Ectodermal cell (in vitro differentiated cells): ENCODE data around the gene KRTAP10-10.

Source experiments
- H3K27ac ChIP-seq: 2 replicates; pipeline ENCODE4 v1.7.0; 2013; ENCODE audit warnings: mild to moderate bottlenecking, low read depth, low read length; ENCODE audit not compliant: insufficient read depth, poor library complexity, severe bottlenecking
- H3K27me3 ChIP-seq: 2 replicates; pipeline ENCODE4 v1.7.0; 2013; ENCODE audit warnings: mild to moderate bottlenecking, low read length; ENCODE audit not compliant: insufficient read depth, control insufficient read depth, poor library complexity, severe bottlenecking
- H3K36me3 ChIP-seq: one replicate; pipeline ENCODE4 v1.7.0; 2013; ENCODE audit warnings: low read length; ENCODE audit not compliant: control insufficient read depth, insufficient read depth
- H3K4me1 ChIP-seq: one replicate; pipeline ENCODE4 v1.7.0; 2013; ENCODE audit warnings: low read length; ENCODE audit not compliant: control insufficient read depth, insufficient read depth
- H3K4me3 ChIP-seq: 2 replicates; pipeline ENCODE4 v1.7.0; 2013; ENCODE audit warnings: low read depth, low read length, control low read depth; ENCODE audit not compliant: insufficient read depth
- H3K9me3 ChIP-seq: 2 replicates; pipeline ENCODE4 v1.7.0; 2013; ENCODE audit warnings: mild to moderate bottlenecking, low read length, moderate library complexity; ENCODE audit not compliant: control insufficient read depth
- WGBS, 2 experiments: methylation state at CpG; one replicate each; pipeline ENCODE4 v1.1.7; 2013; ENCODE audit warnings: missing lambda C conversion rate in 2 of 2; 5-methylcytosine and 5-hydroxymethylcytosine counted together

Gene KRTAP10-10

GRCh38 chr21:44614161-44614631 lies 23.0 kb upstream of the KRTAP10-10 start:
- no peaks in the 10 kb centered on the region for H3K36me3 ChIP-seq
- WGBS, 2 experiments: 89 to 93% methylated on average over 20 of the region's 20 CpGs
- H3K4me1 ChIP-seq: no peaks in the 10 kb centered on the region
- H3K27me3 ChIP-seq: no peaks in the 10 kb centered on the region
- H3K27ac ChIP-seq: no peak overlapping the region
- peaks cover 2% of the 10 kb centered on the region for H3K9me3 ChIP-seq
- no peak overlapping the region for H3K4me3 ChIP-seq

GRCh38 chr21:44614961-44615391 lies 22.2 kb upstream of the KRTAP10-10 start:
- Histone ChIP-seq H3K36me3 (no peaks in the 10 kb centered on the region), H3K27ac (no peak overlapping the region), H3K4me1 (no peaks in the 10 kb centered on the region), H3K9me3 (peaks cover 2% of the 10 kb centered on the region), H3K4me3 (no peak overlapping the region), H3K27me3 (no peaks in the 10 kb centered on the region)
- WGBS, 2 experiments: 93 to 97% methylated on average over 28 of the region's 28 CpGs

- H3K4me1 ChIP-seq: no peaks in the 10 kb centered on the region
- 82 to 95% methylated on average over 6 of the region's 8 CpGs for WGBS, 2 experiments
- H3K4me3 ChIP-seq: no peak overlapping the region
- H3K27me3 ChIP-seq: no peaks in the 10 kb centered on the region
- H3K27ac ChIP-seq: no peak overlapping the region
- H3K36me3 ChIP-seq: no peaks in the 10 kb centered on the region
- H3K9me3 ChIP-seq: peaks cover 2% of the 10 kb centered on the region
Observed at GRCh38 chr21:44615466-44615865, 21.7 kb upstream of the KRTAP10-10 start.

- no peaks in the 10 kb centered on the region for H3K36me3 ChIP-seq
- peaks cover under 1% of the 10 kb centered on the region for H3K9me3 ChIP-seq
- no peak overlapping the region for H3K4me3 ChIP-seq
- H3K27ac ChIP-seq: no peak overlapping the region
- no peaks in the 10 kb centered on the region for H3K27me3 ChIP-seq
- WGBS, 2 experiments: 81 to 82% methylated on average over 17 of the region's 17 CpGs
- H3K4me1 ChIP-seq: no peaks in the 10 kb centered on the region
Observed at GRCh38 chr21:44615911-44616590, 21.1 kb upstream of the KRTAP10-10 start.

- H3K27ac ChIP-seq: no peak overlapping the region
- H3K4me3 ChIP-seq: no peak overlapping the region
- no peaks in the 10 kb centered on the region for H3K4me1 ChIP-seq
- WGBS, 2 experiments: 89 to 90% methylated on average over 16 of the region's 16 CpGs
- no peaks in the 10 kb centered on the region for H3K36me3 ChIP-seq
- no peaks in the 10 kb centered on the region for H3K27me3 ChIP-seq
- H3K9me3 ChIP-seq: no peaks in the 10 kb centered on the region
Observed at GRCh38 chr21:44616591-44616926, 20.6 kb upstream of the KRTAP10-10 start.

- WGBS, 2 experiments: 69 to 72% methylated on average over 8 of the region's 8 CpGs
- Histone ChIP-seq H3K36me3 (no peaks in the 10 kb centered on the region), H3K27ac (no peak overlapping the region), H3K27me3 (no peaks in the 10 kb centered on the region), H3K9me3 (no peaks in the 10 kb centered on the region), H3K4me1 (no peaks in the 10 kb centered on the region), H3K4me3 (no peak overlapping the region)
Observed at GRCh38 chr21:44617071-44617501, 20.1 kb upstream of the KRTAP10-10 start.

GRCh38 chr21:44618504-44618903 lies 18.7 kb upstream of the KRTAP10-10 start:
- H3K27me3 ChIP-seq: no peaks in the 10 kb centered on the region
- 83 to 87% methylated on average over 4 of the region's 4 CpGs for WGBS, 2 experiments
- no peaks in the 10 kb centered on the region for H3K9me3 ChIP-seq
- no peaks in the 10 kb centered on the region for H3K36me3 ChIP-seq
- H3K4me1 ChIP-seq: no peaks in the 10 kb centered on the region
- H3K4me3 ChIP-seq: no peak overlapping the region
- H3K27ac ChIP-seq: no peak overlapping the region

GRCh38 chr21:44618909-44619308 lies 18.2 kb upstream of the KRTAP10-10 start:
- no peaks in the 10 kb centered on the region for H3K27me3 ChIP-seq
- WGBS, 2 experiments: 90 to 96% methylated on average over 3 of the region's 3 CpGs
- no peaks in the 10 kb centered on the region for H3K9me3 ChIP-seq

GRCh38 chr21:44619886-44620285 lies 17.3 kb upstream of the KRTAP10-10 start:
- Histone ChIP-seq H3K36me3 (no peaks in the 10 kb centered on the region), H3K27me3 (no peaks in the 10 kb centered on the region), H3K4me1 (no peaks in the 10 kb centered on the region), H3K27ac (no peak overlapping the region), H3K9me3 (no peaks in the 10 kb centered on the region), H3K4me3 (no peak overlapping the region)
- 92 to 93% methylated on average over 6 of the region's 6 CpGs for whole genome bisulfite sequencing, 2 experiments

More at GRCh38 chr21:44618909-44619308, 18.2 kb upstream of the KRTAP10-10 start:
- no peaks in the 10 kb centered on the region for H3K4me1 ChIP-seq
- no peak overlapping the region for H3K4me3 ChIP-seq
- no peaks in the 10 kb centered on the region for H3K36me3 ChIP-seq
- H3K27ac ChIP-seq: no peak overlapping the region

GRCh38 chr21:44623575-44623974 lies 13.6 kb upstream of the KRTAP10-10 start:
- H3K4me3 ChIP-seq: no peak overlapping the region
- peaks cover 8% of the 10 kb centered on the region for H3K4me1 ChIP-seq
- H3K9me3 ChIP-seq: no peaks in the 10 kb centered on the region
- no peak overlapping the region for H3K27ac ChIP-seq
- no peaks in the 10 kb centered on the region for H3K27me3 ChIP-seq
- H3K36me3 ChIP-seq: no peaks in the 10 kb centered on the region
